K562 (cell line): ENCODE measurements around the gene GFOD1. TPM values are rescaled to one million over a fixed set of nuclear protein-coding genes. Genes with fewer than 3 reads are reported as not detected.

Source experiments
- BRD9 ChIP-seq: fragments of 450-650 bp; IDR thresholded peaks from 2 replicates; pipeline ENCODE4 v1.6.1; 2018; ENCODE audit warnings: low read depth; ENCODE audit not compliant: partially characterized antibody
- CREB1 ChIP-seq, 2 experiments: sonication (generic) in 1 of 2; formaldehyde crosslinking in 1 of 2; IDR thresholded peaks; 2 replicates each; pipeline versions ENCODE4 v1.6.1 to v1.8.0; 2012 to 2022; ENCODE audit warnings: inconsistent platforms in 1 of 2, mild to moderate bottlenecking in 1 of 2, missing genetic modification reagents in 1 of 2, moderate library complexity in 1 of 2
- ELF4 ChIP-seq: fragments of 450-650 bp; formaldehyde crosslinking; IDR thresholded peaks from 2 replicates; pipeline ENCODE4 v1.4.0; 2022; ENCODE audit warnings: missing genetic modification characterization
- KDM5B ChIP-seq: fragments of 200-600 bp; sonication (generic); IDR thresholded peaks from 2 replicates; pipeline ENCODE4 v1.6.1; 2012; ENCODE audit warnings: low read depth, mild to moderate bottlenecking, moderate library complexity, low read length, control low read depth, inconsistent platforms; ENCODE audit not compliant: insufficient replicate concordance
- L3MBTL2 ChIP-seq: fragments of 450-650 bp; IDR thresholded peaks from 2 replicates; pipeline ENCODE4 v1.6.1; 2016; ENCODE audit warnings: mild to moderate bottlenecking, moderate library complexity
- NONO ChIP-seq, 2 experiments: fragments of 200-400 bp in 1 of 2; fragments of 450-650 bp in 1 of 2; formaldehyde crosslinking in 1 of 2; IDR thresholded peaks; 2 replicates each; pipeline ENCODE4 v1.6.1; 2017; ENCODE audit warnings: low read depth in 2 of 2, mild to moderate bottlenecking in 2 of 2, moderate library complexity in 2 of 2, low read length in 1 of 2
- NR4A1 ChIP-seq, 2 experiments: fragments of 250-450 bp in 1 of 2; fragments of 450-650 bp in 1 of 2; sonication (Bioruptor Pico) in 1 of 2; IDR thresholded peaks; 2 replicates each; pipeline versions ENCODE4 v1.4.0 to v1.6.1; 2016 to 2020; ENCODE audit warnings: mild to moderate bottlenecking in 2 of 2, missing compliant biosample characterization in 1 of 2, missing genetic modification characterization in 1 of 2, moderate library complexity in 1 of 2
- POLR2A ChIP-seq: fragments of 450-650 bp; conservative IDR thresholded peaks from 2 replicates; pipeline ENCODE4 v1.6.1; 2016
- POLR2AphosphoS2 ChIP-seq: IDR thresholded peaks from 2 replicates; pipeline ENCODE4 v1.6.1; 2012; ENCODE audit warnings: low read length, improper control_type of control experiment
- RB1 ChIP-seq: fragments of 450-650 bp; IDR thresholded peaks from 2 replicates; pipeline ENCODE4 v1.6.1; 2017; ENCODE audit warnings: low read depth, mild to moderate bottlenecking
- RBM25 ChIP-seq: fragments of 200-400 bp; formaldehyde crosslinking; IDR thresholded peaks from 2 replicates; pipeline ENCODE4 v1.6.1; 2018; ENCODE audit warnings: low read length, low read depth, moderate library complexity; ENCODE audit not compliant: severe bottlenecking
- SMARCC2 ChIP-seq: fragments of 450-650 bp; IDR thresholded peaks from 2 replicates; pipeline ENCODE4 v1.6.1; 2017; ENCODE audit warnings: antibody characterized with exemption, moderate library complexity, mild to moderate bottlenecking, low read depth
- TAF9B ChIP-seq: fragments of 450-650 bp; IDR thresholded peaks from 2 replicates; pipeline ENCODE4 v1.6.1; 2018; ENCODE audit warnings: mild to moderate bottlenecking; ENCODE audit not compliant: partially characterized antibody
- YY1 ChIP-seq, 3 experiments: IDR thresholded peaks; 2 replicates each; pipeline ENCODE4 v1.6.1; 2011; ENCODE audit warnings: low read length in 2 of 3, mild to moderate bottlenecking in 2 of 3, moderate library complexity in 2 of 3, borderline replicate concordance in 1 of 3, control low read depth in 1 of 3, low read depth in 1 of 3; ENCODE audit not compliant: insufficient read depth in 3 of 3, insufficient replicate concordance in 2 of 3, control insufficient read depth in 1 of 3, insufficient read length in 1 of 3; ENCODE audit errors: extremely low read depth in 1 of 3
- ZNF324 ChIP-seq: fragments of 250-450 bp; sonication (Bioruptor Pico); IDR thresholded peaks from 2 replicates; pipeline ENCODE4 v1.4.0; 2020; ENCODE audit warnings: mild to moderate bottlenecking
- ZNF384 ChIP-seq: IDR thresholded peaks from 2 replicates; pipeline ENCODE4 v1.6.1; 2012; ENCODE audit warnings: low read depth, low read length, improper control_type of control experiment
- polyA plus RNA-seq, 8 experiments: library from polyadenylated mRNA; depleted of rRNA in 4 of 8; stranded (reverse) in 5 of 8; unstranded in 3 of 8; fragments of >200 nt; fragmentation: Nextera tagmentation in 2 of 8; fragmentation: Illumina TruSeq in 1 of 8; extraction: Ambion mirVana in 2 of 8; extraction: Trizol in 1 of 8; gene quantifications; 2 replicates each; pipeline versions ENCODE4 v1.2.1 to v1.2.3, GENCODE V29; 2011 to 2014; ENCODE audit warnings: inconsistent platforms in 1 of 8, missing spikeins in 1 of 8
- total RNA-seq, 7 experiments: library from RNA; depleted of rRNA in 6 of 7; stranded (reverse); fragments of >200 nt in 6 of 7; fragmentation: Illumina TruSeq in 2 of 7; extraction: Trizol in 2 of 7; gene quantifications; 2 replicates each; pipeline versions ENCODE4 v1.2.1 to v1.2.3, GENCODE V29; 2011 to 2021; ENCODE audit warnings: low replicate concordance in 1 of 7
- TF ChIP-seq, protein P1 (sequence below): sonication (generic); formaldehyde crosslinking; IDR thresholded peaks from 2 replicates; pipeline ENCODE4 v1.8.0; 2023; ENCODE audit warnings: mild to moderate bottlenecking, missing genetic modification reagents
- TF ChIP-seq, protein P2 (sequence below): fragments of 250-450 bp; sonication (Bioruptor Pico); IDR thresholded peaks from 2 replicates; pipeline ENCODE4 v1.8.0; 2022; ENCODE audit warnings: moderate library complexity, mild to moderate bottlenecking, inconsistent platforms
- TF ChIP-seq, protein P3 (sequence below), 2 experiments: fragments of 450-650 bp in 1 of 2; sonication (generic) in 1 of 2; formaldehyde crosslinking; conservative IDR thresholded peaks; 2 replicates each; pipeline versions ENCODE4 v1.4.0 to v1.8.1; 2020 to 2022; ENCODE audit warnings: mild to moderate bottlenecking in 1 of 2, missing genetic modification reagents in 1 of 2

The GFOD1 gene
- total and polyA plus RNA-seq, 9 of the 15 experiments (the other 6 are each of a cell fraction or from before 2014, with no cell fraction given), result 3.8 to 12.0 (median 8.2) TPM

- TF ChIP-seq, protein P1, sequence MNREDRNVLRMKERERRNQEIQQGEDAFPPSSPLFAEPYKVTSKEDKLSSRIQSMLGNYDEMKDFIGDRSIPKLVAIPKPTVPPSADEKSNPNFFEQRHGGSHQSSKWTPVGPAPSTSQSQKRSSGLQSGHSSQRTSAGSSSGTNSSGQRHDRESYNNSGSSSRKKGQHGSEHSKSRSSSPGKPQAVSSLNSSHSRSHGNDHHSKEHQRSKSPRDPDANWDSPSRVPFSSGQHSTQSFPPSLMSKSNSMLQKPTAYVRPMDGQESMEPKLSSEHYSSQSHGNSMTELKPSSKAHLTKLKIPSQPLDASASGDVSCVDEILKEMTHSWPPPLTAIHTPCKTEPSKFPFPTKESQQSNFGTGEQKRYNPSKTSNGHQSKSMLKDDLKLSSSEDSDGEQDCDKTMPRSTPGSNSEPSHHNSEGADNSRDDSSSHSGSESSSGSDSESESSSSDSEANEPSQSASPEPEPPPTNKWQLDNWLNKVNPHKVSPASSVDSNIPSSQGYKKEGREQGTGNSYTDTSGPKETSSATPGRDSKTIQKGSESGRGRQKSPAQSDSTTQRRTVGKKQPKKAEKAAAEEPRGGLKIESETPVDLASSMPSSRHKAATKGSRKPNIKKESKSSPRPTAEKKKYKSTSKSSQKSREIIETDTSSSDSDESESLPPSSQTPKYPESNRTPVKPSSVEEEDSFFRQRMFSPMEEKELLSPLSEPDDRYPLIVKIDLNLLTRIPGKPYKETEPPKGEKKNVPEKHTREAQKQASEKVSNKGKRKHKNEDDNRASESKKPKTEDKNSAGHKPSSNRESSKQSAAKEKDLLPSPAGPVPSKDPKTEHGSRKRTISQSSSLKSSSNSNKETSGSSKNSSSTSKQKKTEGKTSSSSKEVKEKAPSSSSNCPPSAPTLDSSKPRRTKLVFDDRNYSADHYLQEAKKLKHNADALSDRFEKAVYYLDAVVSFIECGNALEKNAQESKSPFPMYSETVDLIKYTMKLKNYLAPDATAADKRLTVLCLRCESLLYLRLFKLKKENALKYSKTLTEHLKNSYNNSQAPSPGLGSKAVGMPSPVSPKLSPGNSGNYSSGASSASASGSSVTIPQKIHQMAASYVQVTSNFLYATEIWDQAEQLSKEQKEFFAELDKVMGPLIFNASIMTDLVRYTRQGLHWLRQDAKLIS, result peak; percentile 89; the same call in 1 of the 2 replicates
- TF ChIP-seq KDM5B (peak; percentile 74), ZNF324 (CRISPR knock-in tag) (peak; percentile 46; the same call in 1 of the 2 replicates), YY1 (IDR thresholded peaks at IDR 0.05; ENCODE audit: borderline replicate concordance in 1 of 3, control insufficient read depth in 1 of 3, extremely low read depth in 1 of 3, insufficient read depth in 3 of 3, insufficient read length in 1 of 3, insufficient replicate concordance in 2 of 3, low read depth in 1 of 3, low read length in 2 of 3) (peak in 2 of 3 experiments; percentile 17 to 56), ZNF384 (0 out of 2 replicates have a peak, but pooled peaks have one; percentile 29), ELF4 (CRISPR knock-in tag) (0 out of 2 replicates have a peak, but pooled peaks have one; percentile 9), TAF9B (peak; percentile 42), POLR2A (peak; percentile 93), L3MBTL2 (peak; percentile 90), SMARCC2 (no peak), RB1 (peak; percentile 73; the same call in 1 of the 2 replicates), POLR2AphosphoS2 (peak; percentile 55; the same call in 1 of the 2 replicates), BRD9 (no peak), CREB1 (IDR thresholded peaks at IDR 0.05) (peak; percentile 88), CREB1 (CRISPR knock-in tag; IDR thresholded peaks at IDR 0.05) (peak; percentile 78), NR4A1 (CRISPR knock-in tag; IDR thresholded peaks at IDR 0.05) (0 out of 2 replicates have a peak, but pooled peaks have one; percentile 38), NR4A1 (tag; IDR thresholded peaks at IDR 0.05) (no peak), NONO (IDR thresholded peaks at IDR 0.05; ENCODE audit: low read depth in 2 of 2, low read length in 1 of 2) (0 out of 4 replicates have a peak, but pooled peaks of 1 of the 2 experiments have one; percentile 34), RBM25 (no peak)
- TF ChIP-seq, protein P2, sequence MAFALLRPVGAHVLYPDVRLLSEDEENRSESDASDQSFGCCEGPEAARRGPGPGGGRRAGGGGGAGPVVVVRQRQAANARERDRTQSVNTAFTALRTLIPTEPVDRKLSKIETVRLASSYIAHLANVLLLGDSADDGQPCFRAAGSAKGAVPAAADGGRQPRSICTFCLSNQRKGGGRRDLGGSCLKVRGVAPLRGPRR (CRISPR knock-in tag), result 0 out of 2 replicates have a peak, but pooled peaks have one; percentile 14
- TF ChIP-seq, protein P3, sequence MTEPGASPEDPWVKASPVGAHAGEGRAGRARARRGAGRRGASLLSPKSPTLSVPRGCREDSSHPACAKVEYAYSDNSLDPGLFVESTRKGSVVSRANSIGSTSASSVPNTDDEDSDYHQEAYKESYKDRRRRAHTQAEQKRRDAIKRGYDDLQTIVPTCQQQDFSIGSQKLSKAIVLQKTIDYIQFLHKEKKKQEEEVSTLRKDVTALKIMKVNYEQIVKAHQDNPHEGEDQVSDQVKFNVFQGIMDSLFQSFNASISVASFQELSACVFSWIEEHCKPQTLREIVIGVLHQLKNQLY (CRISPR knock-in tag; conservative IDR thresholded peaks at IDR 0.05), result no peak
These were observed 159.1 kb downstream of the GFOD1 start, which contains the start of gene TBC1D7 (continued) for GRCh38 chr6:13328076-13328874.
